HG03175 (cell line): ENCODE measurements around the gene EMB.
"Not testable (repeated sequence)": the region's sequence is repeated elsewhere in the genome, so short reads cannot be mapped to it uniquely, and the experiment has no call there.

Source experiments
- ATAC-seq: cut with Tn5 transposase; IDR thresholded peaks from one replicate; pipeline ENCODE4 v1.9.1; 2021; ENCODE audit warnings: mild to moderate bottlenecking, moderate library complexity; ENCODE audit not compliant: unreplicated experiment

EMB gene

GRCh38 chr5:50440651-50441492 lies at the start of gene EMB:
TSS of gene EMB (minus strand) at chr5:50441288. CDS start at chr5:50441151, 137 bp downstream.
- ATAC-seq, result peak; percentile 59

DNA sequence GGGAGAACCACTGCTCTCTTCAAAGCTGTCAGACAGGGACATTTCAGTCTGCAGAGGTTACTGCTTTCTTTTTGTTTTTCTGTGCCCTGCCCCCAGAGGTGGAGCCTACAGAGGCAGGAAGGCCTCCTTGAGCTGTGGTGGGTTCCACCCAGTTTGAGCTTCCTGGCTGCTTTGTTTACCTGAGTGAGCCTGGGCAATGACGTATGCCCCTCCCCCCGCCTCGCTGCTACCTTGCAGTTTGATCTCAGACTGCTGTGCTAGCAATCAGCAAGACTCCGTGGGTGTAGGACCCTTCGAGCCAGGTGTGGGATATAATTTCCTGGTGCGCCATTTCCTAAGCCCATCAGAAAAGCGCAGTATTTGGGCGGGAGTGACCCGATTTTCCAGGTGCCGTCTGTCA lies 48.4 kb upstream of the EMB start:
- ATAC-seq, result not testable (repeated sequence)

- not testable (repeated sequence) for ATAC-seq
These were observed 37.7 kb upstream of the EMB start for GRCh38 chr5:50478790-50479189.

GRCh38 chr5:50476549-50476948 lies 35.5 kb upstream of the EMB start:
- peak; percentile 99 for ATAC-seq

DNA sequence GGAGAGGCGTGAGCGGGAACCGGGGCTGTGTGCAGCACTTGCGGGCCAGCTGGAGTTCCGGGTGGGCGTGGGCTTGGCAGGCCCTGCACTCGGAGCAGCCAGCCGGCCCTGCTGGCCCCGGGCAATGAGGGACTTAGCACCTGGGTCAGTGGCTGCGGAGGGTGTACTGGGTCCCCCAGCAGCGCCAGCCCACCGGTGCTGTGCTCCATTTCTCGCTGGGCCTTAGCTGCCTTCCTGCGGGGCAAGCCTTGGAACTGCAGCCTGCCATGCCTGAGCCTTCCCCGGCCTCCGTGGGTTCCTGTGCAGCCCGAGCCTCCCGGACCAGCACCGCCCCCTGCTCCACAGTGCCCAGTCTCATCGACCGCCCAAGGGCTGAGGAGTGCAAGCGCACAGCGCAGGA lies 23.9 kb upstream of the EMB start:
- not testable (repeated sequence) for ATAC-seq

DNA sequence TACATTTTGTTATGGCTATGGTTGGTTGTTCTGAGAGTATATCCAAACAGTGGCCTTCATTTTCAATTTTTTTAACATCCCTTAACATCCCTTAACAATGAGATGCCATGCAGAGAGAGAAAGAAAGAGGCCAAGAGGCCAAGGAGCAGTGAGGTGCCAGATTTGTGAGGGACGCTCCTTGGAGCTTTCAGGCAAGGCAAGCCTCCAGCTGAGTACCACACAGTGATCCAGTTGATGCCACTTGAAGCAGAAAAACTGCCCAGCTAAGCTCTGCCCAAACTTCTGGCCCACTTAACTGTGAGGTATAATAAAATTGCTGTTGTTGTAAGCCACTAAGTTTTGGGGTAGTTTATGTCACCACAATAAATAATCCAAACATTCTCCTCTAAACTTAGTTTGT lies 22.6 kb upstream of the EMB start:
- ATAC-seq, result no peak

- no peak for ATAC-seq
These were observed 22.0 kb upstream of the EMB start for GRCh38 chr5:50463047-50463446.

DNA sequence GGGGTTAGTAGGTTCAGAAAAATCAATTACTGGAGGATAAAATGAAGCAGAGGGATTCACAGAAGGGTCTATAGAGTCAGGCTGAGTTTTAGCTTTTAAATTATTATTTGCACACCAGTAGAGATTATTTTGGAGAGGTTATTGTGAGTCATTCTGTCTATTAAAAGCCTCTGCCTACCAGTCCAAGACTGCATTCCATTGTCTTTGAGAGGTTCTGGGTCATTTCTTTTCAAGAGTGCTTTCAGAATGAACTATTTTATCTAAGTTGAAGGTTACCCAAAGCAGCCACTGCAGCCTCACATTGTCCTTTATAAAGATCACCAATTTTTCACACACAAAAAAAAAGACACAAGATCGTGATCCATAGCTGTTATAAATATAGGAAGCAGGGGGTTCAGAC lies 21.5 kb upstream of the EMB start:
- not testable (repeated sequence) for ATAC-seq

DNA sequence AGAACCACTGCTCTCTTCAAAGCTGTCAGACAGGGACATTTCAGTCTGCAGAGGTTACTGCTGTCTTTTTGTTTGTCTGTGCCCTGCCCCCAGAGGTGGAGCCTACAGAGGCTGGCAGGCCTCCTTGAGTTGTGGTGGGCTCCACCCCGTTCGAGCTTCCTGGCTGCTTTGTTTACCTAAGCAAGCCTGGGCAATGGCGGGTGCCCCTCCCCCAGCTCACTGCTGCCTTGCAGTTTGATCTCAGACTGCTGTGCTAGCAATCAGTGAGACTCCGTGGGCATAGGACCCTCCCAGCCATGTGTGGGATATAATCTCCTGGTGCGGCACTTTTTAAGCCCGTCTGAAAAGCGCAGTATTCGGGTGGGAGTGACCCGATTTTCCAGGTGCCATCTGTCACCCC lies 17.3 kb upstream of the EMB start:
- ATAC-seq, result not testable (repeated sequence)

GRCh38 chr5:50449241-50449640 lies 8.2 kb upstream of the EMB start:
- not testable (repeated sequence) for ATAC-seq

- ATAC-seq, result no peak
These were observed 6.9 kb upstream of the EMB start for GRCh38 chr5:50447941-50448340.

DNA sequence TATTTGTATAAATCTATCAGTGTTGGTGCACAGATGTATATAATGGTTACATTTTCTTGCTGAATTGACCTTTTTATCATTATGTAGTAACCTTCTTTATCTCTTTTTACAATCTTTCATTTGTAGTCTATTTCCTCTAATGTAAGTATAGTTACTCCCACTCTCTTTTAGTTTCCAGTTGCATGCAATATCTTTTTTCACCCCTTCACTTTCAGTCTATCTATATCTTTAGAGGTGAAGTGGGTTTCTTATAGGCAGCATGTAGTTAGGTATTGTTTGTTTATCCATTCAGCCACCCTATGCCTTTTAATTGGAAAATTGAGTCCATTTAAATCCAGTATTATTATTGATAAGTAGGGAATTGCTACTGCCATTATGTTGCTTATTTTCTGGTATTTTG lies 6.1 kb upstream of the EMB start:
- ATAC-seq, result no peak

DNA sequence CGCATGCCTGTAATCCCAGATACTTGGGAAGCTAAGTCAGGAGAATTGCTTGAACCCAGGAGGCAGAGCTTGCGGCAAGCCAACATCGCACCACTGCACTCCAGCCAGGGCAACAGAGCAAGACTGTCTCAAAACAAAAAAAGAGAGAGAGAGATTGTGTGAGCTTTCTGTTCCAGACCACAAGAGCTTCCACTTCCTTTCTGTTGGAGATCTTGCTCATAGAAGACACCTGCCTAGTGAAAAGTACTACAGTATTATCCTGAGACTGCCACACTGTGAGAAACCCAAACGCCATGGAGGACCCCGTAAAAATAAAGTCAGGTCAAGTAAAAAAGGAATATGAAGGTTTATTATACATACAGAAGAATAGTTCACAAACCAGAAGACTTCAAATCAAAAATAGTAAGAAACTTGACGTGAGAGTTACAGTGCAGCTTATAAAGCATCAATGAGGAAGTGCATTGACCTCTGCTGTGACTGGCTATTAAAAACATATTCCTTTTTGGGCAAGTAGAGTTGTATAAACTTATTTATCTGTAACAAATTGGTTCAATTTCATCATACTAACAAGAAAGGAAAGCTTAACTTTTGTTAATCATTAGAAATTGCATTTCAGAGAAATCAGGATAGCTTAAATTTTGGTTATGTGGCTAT lies 4.3 kb upstream of the EMB start:
- ATAC-seq, result peak; percentile 75

- ATAC-seq, result not testable (repeated sequence)
These were observed 1.8 kb upstream of the EMB start for GRCh38 chr5:50442559-50443539.

DNA sequence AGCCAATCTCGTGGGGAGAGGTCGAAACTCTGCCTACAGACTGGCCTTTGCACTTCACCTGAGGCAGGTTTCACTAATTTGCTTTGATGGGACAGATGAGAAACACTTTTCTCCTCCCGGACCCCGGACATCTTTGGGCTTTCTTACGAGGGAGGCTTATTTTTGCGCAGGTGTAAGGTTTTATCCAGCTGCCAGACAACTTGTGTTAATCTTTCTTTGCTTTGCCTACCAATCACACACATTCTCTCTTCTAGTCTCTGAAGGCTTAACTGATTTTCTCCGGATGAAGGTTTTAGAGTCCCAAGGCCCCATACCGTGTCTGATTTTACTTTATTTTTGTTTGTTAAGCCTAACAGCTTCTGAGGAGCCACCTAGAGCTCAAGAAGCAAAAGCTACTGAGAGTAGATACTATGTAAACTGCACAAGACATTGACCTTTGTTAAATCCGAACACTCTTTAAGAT lies 436 bp upstream of the EMB start:
- peak; percentile 0 for ATAC-seq

DNA sequence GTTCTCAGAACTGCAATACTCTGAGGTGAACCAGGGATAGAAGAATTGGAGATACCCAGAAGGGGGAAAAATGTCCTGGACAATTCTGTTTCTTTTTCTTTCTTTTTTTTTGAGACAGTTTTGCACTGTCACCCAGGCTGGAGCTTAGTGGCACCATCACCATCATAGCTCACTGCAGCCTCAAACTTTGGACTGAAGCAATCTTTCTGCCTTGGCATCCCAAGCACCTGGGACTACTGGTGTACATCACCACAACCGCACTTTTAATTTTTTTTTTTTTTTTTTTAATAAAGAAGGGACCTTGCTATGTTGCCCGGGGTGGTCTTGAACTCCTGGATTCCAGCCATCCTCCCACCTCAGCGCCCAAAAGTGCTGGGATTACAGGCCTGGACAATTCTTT lies 1.9 kb downstream of the EMB start:
- ATAC-seq, result no peak

DNA sequence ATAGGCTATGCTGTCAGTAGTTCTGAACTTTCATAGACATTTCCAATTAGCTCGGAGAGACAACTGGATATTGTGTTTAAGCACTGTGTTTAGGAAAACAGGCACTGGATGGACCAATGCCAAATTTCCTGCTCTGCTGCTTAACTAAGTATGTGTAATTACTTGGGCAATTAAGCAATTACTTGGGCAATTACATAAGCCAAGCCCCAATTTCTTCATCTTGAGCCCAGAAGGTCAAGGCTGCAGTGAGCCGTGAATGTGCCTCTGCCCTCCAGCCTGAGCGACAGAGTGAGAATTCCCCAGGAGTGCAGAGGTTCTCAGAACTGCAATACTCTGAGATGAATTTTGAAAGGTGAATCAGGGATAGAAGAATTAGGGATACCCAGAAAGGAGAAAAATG lies 3.0 kb downstream of the EMB start:
- not testable (repeated sequence) for ATAC-seq

GRCh38 chr5:50435168-50435567 lies 5.9 kb downstream of the EMB start:
- ATAC-seq, result peak; percentile 35

GRCh38 chr5:50431133-50431904 lies 9.8 kb downstream of the EMB start:
- not testable (repeated sequence) for ATAC-seq

GRCh38 chr5:50423100-50423799 lies 17.8 kb downstream of the EMB start:
- not testable (repeated sequence) for ATAC-seq
